Chondrocyte (in vitro differentiated cells): ENCODE data around the gene CALB2. TPM values are rescaled to one million over a fixed set of nuclear protein-coding genes. Genes with fewer than 3 reads are reported as not detected.

Source experiments
- DNase-seq: peaks from one replicate; pipeline ENCODE4 v3.0.0; 2021; ENCODE audit warnings: mixed read lengths, low spot score
- H3K27ac Mint-ChIP-seq: one replicate; pipeline ENCODE4 v1.8.0; 2021; ENCODE audit warnings: mild to moderate bottlenecking, moderate library complexity, mixed read lengths; ENCODE audit not compliant: unreplicated experiment
- H3K27me3 Mint-ChIP-seq: 2 replicates; pipeline ENCODE4 v1.8.0; 2021; ENCODE audit warnings: low read depth, mixed read lengths
- H3K36me3 Mint-ChIP-seq: 2 replicates; pipeline ENCODE4 v1.8.0; 2021; ENCODE audit warnings: low read depth, mixed read lengths
- H3K4me1 Mint-ChIP-seq: 2 replicates; pipeline ENCODE4 v1.8.0; 2021; ENCODE audit warnings: low read depth, mild to moderate bottlenecking, mixed read lengths
- H3K4me3 Mint-ChIP-seq: one replicate; pipeline ENCODE4 v1.8.0; 2021; ENCODE audit warnings: mild to moderate bottlenecking, moderate library complexity, mixed read lengths; ENCODE audit not compliant: unreplicated experiment
- H3K9me3 Mint-ChIP-seq: 2 replicates; pipeline ENCODE4 v1.8.0; 2021; ENCODE audit warnings: low read depth, mixed read lengths
- CTCF ChIP-seq: fragments of 200-600 bp; sonication (generic); IDR thresholded peaks from 2 replicates; pipeline ENCODE4 v1.5.0; 2021; ENCODE audit warnings: antibody characterized with exemption, mild to moderate bottlenecking, moderate library complexity
- total RNA-seq: library from RNA; stranded (reverse); gene quantifications from 3 replicates; pipeline ENCODE4 v1.2.1, GENCODE V29; 2021

CALB2 gene
- total RNA-seq, 1 donor from 2014 or later, result not detected

- Mint-ChIP-seq H3K27ac (no peak overlapping the region), H3K36me3 (no peaks in the 10 kb centered on the region)
Measured at GRCh38 chr16:71414038-71414437, 55.5 kb downstream of the CALB2 start.

GRCh38 chr16:71421911-71422310 is 63.4 kb downstream of the CALB2 start:
- Mint-ChIP-seq H3K4me1 (peaks cover 7% of the 10 kb centered on the region), H3K4me3 (no peak overlapping the region), H3K36me3 (no peaks in the 10 kb centered on the region), H3K27me3 (peaks cover 28% of the 10 kb centered on the region), H3K27ac (no peak overlapping the region), H3K9me3 (peaks cover 3% of the 10 kb centered on the region)
- peak; percentile 38 for TF ChIP-seq CTCF
- peak; percentile 32 for DNase-seq

More at GRCh38 chr16:71414038-71414437, 55.5 kb downstream of the CALB2 start:
- Mint-ChIP-seq H3K27me3 (peaks cover 47% of the 10 kb centered on the region), H3K9me3 (peaks cover 3% of the 10 kb centered on the region), H3K4me3 (no peak overlapping the region), H3K4me1 (peaks cover 5% of the 10 kb centered on the region)
- no peak for TF ChIP-seq CTCF
- DNase-seq, result no peak

GRCh38 chr16:71423016-71423415 is 64.5 kb downstream of the CALB2 start:
- no peak overlapping the region for H3K27ac Mint-ChIP-seq
- no peaks in the 10 kb centered on the region for H3K36me3 Mint-ChIP-seq
- no peak for TF ChIP-seq CTCF
- H3K4me1 Mint-ChIP-seq, result peaks cover 11% of the 10 kb centered on the region
- no peak overlapping the region for H3K4me3 Mint-ChIP-seq
- H3K27me3 Mint-ChIP-seq, result peaks cover 27% of the 10 kb centered on the region
- DNase-seq, result peak; percentile 11
- no peaks in the 10 kb centered on the region for H3K9me3 Mint-ChIP-seq

- no peak for TF ChIP-seq CTCF
- Mint-ChIP-seq H3K36me3 (no peaks in the 10 kb centered on the region), H3K4me1 (peaks cover 11% of the 10 kb centered on the region), H3K27ac (no peak overlapping the region), H3K9me3 (peaks cover under 1% of the 10 kb centered on the region), H3K4me3 (no peak overlapping the region), H3K27me3 (peaks cover 20% of the 10 kb centered on the region)
- DNase-seq, result no peak
Measured at GRCh38 chr16:71423865-71424264, 65.3 kb downstream of the CALB2 start.

GRCh38 chr16:71424626-71425025 is 66.1 kb downstream of the CALB2 start:
- peaks cover 20% of the 10 kb centered on the region for H3K27me3 Mint-ChIP-seq
- no peak overlapping the region for H3K27ac Mint-ChIP-seq
- no peak for TF ChIP-seq CTCF
- peaks cover 3% of the 10 kb centered on the region for H3K9me3 Mint-ChIP-seq
- no peaks in the 10 kb centered on the region for H3K36me3 Mint-ChIP-seq
- H3K4me3 Mint-ChIP-seq, result no peak overlapping the region
- DNase-seq, result no peak
- H3K4me1 Mint-ChIP-seq, result peaks cover 11% of the 10 kb centered on the region
